NCI-H748 treated with DMSO at 0.1 percent for 48 hours (cell line): Measurements from ENCODE around the gene NR2C2.

Source experiments
- DNase-seq: peaks from one replicate; lab custom pipeline; 2025; lab: John Stamatoyannopoulos, UW

NR2C2 gene

DNA sequence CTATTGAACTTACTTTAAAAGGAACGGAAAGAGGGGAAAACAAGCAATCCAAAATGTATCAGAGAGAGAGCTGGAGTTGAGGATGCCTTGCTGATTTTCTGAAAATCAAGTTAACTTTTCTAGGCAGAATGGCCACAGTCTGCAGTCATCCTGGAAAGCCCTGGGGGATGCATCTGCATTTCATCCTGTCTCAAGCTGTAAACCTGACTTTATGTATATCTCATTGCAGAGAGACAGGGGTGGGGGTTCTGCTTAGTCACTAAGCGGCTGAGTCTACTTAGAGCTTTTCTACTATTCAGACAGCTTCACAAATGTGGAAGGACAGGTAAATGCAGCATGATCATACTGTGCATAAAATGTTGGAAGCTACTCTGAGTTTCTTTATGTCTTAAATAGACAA is 76.3 kb downstream of the NR2C2 start:
- DNase-seq: no peak

DNA sequence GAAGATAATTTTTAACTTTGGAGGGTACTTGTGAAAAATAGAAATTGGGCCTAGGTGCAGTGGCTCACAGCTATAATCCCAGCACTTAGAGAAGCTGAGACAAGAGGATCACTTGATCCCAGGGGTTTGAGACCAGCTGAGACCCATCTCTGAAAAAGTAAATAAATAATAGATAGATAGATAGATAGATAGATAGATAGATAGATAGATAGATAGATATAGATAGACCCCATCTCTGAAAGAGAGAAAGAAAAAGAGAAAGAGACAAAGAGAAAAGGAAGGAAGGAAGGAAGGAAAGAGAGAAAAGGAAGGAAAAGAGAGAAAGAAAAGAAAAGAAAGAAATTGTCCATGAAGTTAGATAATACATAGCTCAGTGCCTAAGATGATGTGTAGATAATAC is 82.2 kb downstream of the NR2C2 start:
- no peak for DNase-seq

DNA sequence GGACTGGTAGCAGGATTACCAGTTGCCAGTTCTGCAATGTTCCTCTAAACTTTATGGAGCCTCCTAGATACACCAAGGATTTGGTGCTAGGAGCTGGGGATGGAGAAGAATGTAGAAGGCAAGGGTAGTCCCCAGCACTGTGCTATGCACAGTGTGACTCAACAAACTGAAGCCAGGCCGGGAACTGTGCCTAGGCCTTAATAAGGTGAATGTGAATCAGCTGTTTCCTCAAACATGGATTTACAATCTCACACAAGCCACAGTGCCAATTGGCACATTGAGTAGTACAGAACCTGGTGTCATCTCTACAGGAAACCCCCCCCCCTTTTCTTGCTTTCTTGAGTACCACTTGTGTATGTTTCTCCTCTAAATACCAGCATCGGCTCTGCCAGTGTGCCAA is 85.3 kb downstream of the NR2C2 start:
- no peak for DNase-seq

DNA sequence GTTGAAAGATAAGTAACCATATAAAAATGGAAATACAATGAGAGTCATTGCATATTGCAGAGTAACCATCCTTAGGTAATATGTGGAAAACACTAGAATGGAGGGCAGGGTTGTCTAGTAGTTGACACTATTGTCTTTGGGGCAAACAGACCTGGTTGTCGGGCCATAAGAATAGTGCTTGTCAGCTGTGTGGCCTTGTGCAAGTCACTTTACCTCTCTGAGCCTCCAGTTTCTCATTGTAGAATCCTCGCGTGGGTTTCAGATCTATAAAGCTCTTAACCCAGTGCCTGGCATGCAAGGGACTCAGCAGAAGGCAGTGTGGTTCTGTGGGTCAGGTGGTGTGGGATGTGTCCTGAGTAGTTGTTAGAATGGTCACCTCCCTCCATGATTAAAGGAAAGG is 85.7 kb downstream of the NR2C2 start:
- no peak for DNase-seq

DNA sequence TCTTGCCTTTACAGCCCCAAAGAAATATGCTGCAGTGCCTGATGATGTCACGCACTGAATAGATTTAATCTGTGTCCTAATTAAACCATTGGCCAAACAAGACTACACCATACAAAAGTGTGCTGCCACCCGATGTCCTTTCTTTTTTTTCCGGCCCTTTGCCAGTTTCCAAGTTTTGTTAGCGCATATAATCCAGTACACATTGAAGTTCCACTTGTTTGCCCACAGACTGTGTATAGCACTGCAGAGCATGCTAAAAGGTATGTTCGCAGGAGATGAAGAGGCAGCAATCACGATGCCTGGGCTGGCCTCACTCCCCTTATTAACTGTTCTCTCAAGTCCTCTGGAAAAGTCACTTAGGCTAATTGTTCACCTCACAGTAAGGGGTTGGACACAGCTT is 90.9 kb downstream of the NR2C2 start:
- DNase-seq: no peak

DNA sequence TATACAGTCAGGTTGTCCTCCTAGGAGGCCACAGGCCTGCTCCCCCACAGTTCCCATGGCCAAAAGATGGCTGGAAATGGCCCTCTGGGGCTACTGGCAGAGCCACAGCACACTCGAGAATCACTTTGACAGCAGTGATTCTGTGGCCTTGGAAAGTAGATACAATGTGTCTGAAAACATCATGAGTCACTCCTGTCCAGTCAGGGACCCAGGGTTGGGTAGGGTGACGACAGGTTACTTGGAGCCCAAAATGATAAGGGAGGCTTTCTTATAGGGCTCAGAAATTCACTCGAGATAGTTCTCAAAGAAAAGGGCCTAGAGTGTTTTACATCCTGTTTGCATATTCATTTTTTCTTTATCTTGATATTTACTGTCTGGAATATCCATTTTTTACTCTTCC is 93.5 kb downstream of the NR2C2 start:
- no peak for DNase-seq

DNA sequence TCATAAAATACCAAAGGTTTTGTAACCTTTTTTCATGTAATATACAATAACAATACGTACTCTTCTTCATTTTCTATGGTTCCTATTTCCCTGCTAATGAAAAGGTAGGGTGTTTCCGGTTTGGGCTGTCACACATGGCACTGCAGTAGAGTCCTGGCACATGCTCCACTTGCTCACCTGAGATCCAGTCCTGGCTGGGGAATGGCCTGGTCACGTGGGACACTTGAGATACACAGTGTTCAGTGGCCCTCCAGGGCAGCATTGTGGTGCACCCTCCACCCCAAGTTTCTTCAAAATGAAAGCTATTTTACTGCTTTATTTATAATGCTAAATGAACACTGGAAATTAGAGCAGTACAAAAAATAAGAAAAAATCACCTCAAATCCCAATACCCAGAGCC is 94.6 kb downstream of the NR2C2 start:
- no peak for DNase-seq

DNA sequence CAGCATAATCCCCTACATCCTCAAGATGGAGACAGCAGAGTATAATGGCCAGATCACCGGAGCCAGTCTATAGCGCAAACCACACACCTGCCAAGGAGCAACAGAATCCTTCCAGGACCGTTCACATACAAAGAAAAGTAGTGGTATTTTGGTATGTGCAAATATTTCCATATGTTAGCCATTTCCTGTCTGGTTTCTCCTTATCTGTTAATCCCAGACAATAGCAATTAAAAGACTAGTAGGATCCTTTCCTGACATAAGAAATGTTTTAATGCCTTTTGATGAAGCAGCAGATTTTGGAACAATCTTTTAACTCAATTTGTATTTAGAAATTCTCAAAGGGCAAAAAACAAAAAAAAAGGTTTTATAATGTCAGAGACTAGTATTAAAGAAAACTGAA is 95.6 kb downstream of the NR2C2 start:
- no peak for DNase-seq

DNA sequence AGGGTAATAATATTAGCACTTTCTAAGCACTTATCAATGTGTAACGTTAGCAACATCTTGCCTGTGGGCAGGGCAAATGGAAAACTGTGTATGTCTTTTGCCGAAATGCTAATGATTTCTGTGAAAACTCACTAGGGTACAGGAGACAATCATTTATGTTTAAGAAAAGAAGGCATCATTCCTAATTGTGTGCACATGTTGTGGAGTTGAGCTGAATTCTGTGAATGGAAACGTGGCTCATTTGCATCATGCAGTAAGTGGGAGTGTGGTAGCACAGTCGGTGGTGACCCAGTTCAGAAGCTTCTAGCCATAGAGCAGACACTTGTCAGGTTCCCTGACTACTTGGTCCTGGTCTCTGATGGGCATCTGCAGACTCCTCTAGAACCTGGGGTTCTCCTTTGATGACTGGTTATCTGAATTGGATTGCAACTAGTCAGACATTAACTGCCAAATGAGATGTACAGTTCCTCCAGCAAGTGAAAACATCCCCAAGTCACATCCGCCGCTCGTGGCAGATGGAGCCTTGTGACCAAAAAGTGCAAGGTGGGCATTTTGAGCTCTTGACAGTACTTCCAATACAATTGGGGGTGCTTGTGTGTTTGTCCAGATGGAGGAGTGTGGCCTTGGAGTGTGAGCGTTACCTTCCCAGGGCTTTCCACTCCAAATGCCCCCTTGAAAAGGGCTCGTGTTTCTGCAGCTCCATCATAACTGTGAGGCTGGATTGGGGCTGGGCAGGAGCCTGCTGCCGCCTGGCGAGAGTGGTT is 96.2 kb downstream of the NR2C2 start:
- DNase-seq: no peak

DNA sequence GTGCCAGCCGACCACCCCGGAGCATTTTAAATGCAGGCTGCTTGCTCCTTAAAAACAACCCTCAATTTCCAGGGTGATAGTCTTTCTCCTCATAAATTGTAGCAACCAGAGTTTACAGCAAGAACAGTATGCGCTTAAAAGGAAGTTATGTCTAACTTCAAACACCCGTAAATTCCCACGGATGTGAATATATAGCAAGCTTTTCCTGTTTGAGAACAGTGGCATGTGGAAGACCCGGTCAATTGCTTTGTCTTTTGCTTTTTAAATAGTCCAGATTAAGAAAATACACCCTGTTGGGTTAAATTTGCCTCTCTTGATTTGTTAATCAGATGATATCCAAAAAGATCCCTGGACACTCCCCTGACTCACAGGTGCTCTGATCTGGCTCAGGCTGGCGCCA is 96.9 kb downstream of the NR2C2 start:
- no peak for DNase-seq

DNA sequence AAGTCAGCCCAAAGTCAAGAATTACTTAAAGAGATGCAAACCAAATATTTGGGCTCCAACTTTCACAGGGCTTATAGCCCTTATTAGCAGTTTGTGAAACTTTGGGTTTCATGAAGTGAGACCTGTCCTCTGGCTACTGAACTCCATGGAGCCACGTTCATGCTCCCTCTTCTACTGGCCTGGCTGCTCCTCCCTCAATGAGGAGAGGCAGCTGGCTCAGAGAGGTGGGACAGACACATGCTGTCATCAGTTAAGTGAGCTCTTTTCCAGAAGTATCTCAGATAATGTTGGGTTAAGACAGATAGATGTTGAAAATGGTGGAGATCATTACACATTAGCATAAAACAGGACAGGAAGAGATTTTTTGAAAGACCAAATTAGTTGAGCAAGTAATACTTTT is 98.3 kb downstream of the NR2C2 start:
- no peak for DNase-seq

DNA sequence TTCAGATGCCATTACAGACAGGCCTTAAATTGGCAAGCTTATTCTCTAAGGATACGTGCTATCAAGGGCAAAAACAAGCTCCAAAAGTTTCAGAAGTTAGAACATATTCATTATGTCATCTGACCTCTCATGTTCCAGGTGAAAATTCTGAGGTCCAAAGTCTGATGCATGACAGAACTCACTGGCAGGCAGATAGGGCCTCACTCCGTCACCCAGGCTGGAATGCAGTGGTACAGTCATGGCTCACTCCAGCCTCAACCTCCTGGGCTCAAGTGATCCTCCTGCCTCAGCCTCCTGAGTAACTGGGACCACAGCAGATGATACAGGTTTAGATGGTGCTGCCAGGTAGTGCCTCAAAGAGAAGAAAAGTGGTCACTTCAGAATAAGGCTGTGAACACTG is 102.2 kb downstream of the NR2C2 start:
- DNase-seq: no peak

DNA sequence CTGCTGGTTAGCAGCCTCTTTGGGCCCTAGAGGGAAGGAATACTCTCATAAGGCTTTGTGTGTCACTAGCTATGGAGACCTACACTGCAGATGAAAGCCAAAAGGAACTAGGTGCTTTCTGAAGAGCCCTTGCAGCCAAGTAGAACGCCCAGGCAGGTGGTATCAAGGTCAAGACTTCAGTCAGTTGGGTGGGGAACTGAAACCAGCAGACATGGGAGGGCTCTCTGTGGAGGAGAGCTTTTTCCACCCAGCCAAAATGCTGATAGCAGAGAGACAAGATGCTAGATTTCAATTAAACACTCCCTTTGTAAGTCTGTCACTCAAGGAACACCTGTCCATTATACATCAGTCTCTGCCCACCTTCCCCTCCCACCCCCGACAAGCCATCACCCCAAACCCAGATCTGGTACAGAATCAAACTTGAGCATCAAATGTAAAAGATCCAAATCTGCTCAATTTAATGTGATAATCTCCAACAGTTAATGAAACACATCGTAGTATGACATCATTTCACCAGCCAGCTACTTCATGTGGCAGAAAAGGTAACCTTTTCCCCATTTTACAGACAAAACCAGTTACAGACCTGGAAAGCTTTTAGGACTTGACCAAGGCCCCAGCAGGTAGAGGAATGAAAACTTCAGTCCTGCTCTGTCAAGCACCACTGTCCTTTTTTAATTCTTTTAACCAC is 103.2 kb downstream of the NR2C2 start:
- DNase-seq: no peak

DNA sequence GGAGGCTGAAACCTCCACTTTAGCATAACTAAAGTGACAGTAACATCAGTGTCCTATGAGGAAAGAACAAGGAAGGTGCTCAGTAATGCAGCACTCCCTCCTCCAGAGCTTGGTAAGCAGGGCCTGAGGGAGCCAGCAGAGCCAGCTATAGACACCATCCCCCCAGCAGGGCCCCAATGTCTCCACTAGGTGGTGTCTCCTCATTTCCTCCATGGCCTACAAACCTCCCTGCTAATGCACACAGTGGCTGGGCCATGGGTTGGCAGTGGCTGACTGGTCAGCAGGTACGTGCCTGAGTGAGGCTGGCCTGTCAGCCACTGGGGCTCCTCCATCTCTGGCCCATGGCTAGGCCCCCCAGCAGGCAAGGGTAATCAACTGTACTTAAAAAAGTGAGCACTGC is 104.1 kb downstream of the NR2C2 start:
- DNase-seq: no peak

DNA sequence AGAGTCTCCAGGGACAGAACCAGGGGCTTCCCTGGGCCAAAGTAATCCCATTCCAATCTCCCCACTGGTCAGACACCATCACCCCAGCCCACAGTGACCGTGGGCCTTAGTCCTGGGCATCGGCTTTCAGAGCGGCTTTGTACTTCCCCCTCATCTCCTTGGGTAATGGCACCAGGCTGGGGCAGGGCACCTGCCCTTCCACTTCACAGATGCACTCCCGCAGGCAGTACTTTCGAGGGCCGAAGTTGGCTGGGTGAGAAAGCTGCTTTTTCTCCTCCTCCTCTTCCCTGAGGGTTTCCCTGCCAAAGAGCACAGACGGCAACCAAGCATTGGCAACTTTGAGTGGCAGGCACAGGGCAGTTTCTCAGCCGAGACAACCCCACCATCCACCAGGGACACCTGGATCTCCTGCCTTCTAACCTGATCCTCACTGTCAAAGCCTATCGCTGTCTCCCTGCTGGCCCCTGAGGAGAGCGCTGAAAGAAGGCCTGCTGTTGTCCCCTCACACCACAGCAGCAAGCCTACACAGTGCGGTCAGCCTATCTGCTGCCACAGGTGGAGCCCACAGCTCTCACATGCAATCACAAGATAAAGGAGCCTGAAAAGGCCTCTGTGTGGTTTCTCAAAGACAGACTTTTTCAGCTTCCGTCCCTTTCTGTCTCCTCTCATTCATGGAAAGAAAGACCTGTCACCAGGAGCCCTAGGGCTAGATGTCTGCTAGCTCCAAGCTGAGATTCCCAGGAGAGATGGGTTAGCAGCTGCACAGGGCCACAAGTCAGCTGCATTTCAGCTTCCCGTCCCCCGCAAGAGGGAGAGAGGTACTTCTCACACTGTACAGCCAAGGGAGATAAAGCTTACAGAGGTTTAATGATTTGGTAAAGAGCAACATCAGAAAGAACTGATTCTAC is 105.2 kb downstream of the NR2C2 start:
- DNase-seq: no peak

DNA sequence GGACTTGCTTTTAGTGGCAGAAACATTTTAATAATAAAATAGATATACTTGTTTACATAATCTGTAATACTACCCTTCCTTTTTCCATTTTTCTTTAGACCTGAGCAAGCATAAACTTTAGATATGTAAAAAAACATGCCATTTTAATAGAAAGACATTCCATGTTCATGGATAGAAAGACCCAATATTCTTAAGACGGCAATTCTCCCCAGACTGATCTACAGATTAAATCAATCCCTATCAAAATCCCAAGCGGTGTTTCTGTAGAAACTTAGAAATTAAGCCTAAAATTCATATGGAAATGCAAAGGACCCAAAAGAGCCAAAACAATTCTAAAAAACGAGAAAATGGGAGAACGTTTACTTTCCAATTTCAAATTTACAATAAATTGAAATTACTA is 106.2 kb downstream of the NR2C2 start:
- no peak for DNase-seq

DNA sequence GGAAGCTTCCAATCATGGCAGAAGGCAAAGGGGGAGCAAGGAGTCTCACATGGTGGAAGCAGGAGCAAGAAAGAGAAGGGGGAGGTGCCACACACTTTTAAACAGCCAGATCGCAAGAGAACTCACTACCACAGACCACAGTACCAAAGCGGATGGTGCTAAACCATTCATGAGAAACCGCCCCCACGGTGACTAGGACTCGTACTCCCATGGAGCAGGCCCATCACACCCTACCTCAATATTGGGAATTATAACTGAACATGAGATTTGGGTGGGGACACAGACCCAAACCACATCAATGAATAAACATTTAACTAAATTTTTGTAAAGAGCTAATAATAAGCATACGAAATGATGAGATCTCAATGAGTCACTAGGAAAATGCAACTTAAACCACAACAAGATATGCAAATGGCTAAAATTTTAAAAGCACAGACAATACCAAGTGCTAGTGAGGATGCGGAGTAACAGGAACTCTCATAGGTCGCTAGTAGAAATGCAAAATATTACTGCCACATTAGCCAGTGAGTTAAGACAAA is 107.7 kb downstream of the NR2C2 start:
- DNase-seq: no peak

DNA sequence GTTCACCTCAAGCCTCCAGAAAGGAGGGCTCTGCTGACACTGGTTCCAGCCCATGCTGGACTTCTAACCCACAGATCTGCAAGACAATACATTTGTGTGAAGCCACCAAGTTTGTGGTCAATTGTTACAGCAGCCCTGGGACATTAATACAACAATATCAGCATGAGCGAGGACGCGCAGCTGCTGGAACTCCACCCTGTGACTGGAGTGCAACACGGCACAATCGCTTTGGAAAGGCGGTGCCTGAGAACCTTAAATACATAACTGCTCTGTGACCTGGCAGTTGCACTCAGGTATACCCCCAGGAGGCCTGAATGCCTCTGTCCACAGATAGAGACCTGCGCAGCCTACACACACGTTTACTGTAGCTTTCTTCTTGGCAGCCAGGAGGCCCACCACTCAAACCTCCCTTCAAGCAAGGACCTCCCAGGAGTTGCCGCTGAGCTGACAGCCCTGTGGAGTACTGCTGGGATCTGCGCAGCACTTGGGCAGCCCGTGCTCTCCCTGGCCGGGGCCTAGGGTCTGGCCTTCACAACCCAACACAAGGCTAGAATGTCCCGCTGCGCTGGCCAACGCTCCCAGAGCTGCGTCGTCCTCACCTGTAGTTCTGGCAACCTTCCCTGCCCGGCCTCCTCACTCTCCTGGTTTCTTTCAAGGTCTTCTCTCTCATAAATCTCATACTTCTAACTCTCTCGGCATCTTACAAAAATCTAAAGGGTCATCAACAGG is 109.5 kb downstream of the NR2C2 start:
- no peak for DNase-seq

DNA sequence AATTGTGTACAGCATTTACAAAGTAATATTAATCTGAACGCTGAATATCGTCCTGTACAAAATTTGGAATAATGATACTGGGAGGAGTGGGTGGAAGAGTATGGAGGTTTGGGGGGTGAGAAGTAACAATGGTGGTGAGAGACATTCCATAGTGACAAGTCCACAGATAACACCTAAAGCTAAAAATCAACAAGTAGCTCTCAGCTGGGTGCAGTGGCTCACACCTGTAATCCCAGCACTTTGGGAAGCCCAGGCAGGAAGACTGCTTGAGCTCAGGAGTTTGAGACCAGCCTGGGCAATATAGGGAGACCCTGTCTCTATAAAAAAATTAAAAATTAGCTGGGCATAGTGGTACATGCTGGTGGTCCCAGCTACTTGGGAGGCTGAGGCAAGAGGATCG is 112.6 kb downstream of the NR2C2 start:
- DNase-seq: no peak

DNA sequence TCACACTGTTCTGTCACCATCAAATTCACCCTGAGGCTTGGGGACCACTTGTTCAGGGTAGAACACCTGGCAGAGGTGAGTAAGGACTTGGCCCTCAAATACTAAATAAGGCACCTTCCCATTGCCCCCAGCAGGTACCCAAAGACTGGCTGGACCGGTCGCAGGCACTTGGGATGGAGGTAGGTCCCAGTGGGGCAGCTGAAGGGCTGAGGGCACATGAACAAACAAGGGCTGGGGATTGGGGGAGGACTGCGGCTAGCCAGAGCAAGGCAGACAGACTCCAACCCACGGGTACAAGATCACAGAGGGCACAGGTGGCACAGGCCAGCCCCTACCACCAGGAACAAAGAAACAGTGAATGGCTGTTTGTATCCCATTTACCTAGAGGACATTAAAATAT is 115.9 kb downstream of the NR2C2 start:
- DNase-seq: no peak

DNA sequence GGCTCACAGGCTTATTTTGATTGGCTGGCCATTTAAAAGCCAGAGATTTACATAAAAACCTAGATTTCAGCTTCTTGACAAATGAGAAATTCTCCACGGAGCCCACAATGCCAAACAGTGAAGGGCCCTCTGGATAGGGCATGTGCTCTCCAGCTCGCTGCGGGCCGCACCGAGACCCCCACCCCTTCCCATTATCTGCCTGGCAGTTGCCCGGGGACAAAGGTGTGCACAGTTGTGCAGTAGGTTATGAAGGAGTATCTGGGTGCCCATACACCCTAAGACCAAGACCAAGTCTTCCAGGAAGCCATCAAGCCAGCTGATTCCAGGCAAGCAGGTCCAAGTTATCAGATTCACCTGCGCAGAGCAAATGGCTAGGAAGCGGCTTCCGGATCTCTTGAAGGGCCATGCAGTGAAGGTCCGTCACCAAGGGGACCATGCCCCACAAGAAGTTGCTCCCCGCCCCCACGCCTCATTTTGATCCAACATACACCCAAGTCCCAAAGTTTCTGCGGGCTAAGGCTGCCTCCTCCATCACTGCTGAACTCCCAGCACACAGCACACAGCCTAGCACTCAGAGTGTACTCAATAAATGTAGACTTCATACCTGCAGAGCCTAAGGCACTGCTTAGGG is 116.4 kb downstream of the NR2C2 start:
- no peak for DNase-seq
